OCI-LY7 (cell line): ENCODE measurements around the gene SHISAL1. TPM values are rescaled to one million over a fixed set of nuclear protein-coding genes. Genes with fewer than 3 reads are reported as not detected.
"Not testable (repeated sequence)": the region's sequence is repeated elsewhere in the genome, so short reads cannot be mapped to it uniquely, and the experiment has no call there.

Experiments used
- BruUV-seq: library from RNA; stranded (reverse); fragments of 400-500 nt; replicated peaks from 2 replicates; lab custom pipeline; 2021; lab: Mats Ljungman, UMichigan
- CTCF ChIA-PET: fragments of 300-600 bp; sonication (Branson Sonifier 250); formaldehyde crosslinking; loops from one replicate; lab custom pipeline; 2022; ENCODE audit warnings: antibody characterized with exemption; ENCODE audit not compliant: unreplicated experiment; lab: Charles Lee
- POLR2A ChIA-PET: fragments of 300-600 bp; sonication (Branson Sonifier 250); formaldehyde crosslinking; loops from one replicate; lab custom pipeline; 2022; ENCODE audit warnings: antibody characterized with exemption; lab: Charles Lee
- DNase-seq: peaks from one replicate; pipeline ENCODE4 v3.0.0-alpha.2; 2015; ENCODE audit warnings: low spot score
- H2AFZ ChIP-seq: fragments of 200-600 bp; sonication (generic), shearing (Covaris generic); 2 replicates; pipeline ENCODE4 v1.6.1; 2014; ENCODE audit warnings: mild to moderate bottlenecking, antibody characterized with exemption, low read length, moderate library complexity
- H3K27ac ChIP-seq: fragments of 200-600 bp; sonication (generic); 2 replicates; pipeline ENCODE4 v1.5.1; 2014; ENCODE audit warnings: mixed run types, low read depth, mild to moderate bottlenecking, moderate library complexity, low read length, inconsistent platforms; ENCODE audit not compliant: poor library complexity, severe bottlenecking
- H3K36me3 ChIP-seq: fragments of 200-600 bp; sonication (generic); 2 replicates; pipeline ENCODE4 v1.6.1; 2014; ENCODE audit warnings: mild to moderate bottlenecking, antibody characterized with exemption, low read length, moderate library complexity, mixed read lengths; ENCODE audit not compliant: insufficient read depth
- H3K4me1 ChIP-seq: fragments of 200-600 bp; sonication (generic); 2 replicates; pipeline ENCODE4 v1.5.1; 2014; ENCODE audit warnings: mild to moderate bottlenecking, low read length; ENCODE audit not compliant: insufficient read depth, poor library complexity, severe bottlenecking
- H3K4me2 ChIP-seq: fragments of 200-600 bp; sonication (generic); 2 replicates; pipeline ENCODE4 v1.6.1; 2014; ENCODE audit warnings: mild to moderate bottlenecking, low read length
- H3K4me3 ChIP-seq: fragments of 200-600 bp; sonication (generic); 2 replicates; pipeline ENCODE4 v1.5.1; 2014; ENCODE audit warnings: mild to moderate bottlenecking, low read depth, low read length; ENCODE audit not compliant: poor library complexity, severe bottlenecking
- H3K79me2 ChIP-seq: fragments of 200-600 bp; sonication (generic); 2 replicates; pipeline ENCODE4 v1.6.1; 2016; ENCODE audit warnings: low read depth, mild to moderate bottlenecking, low read length, moderate library complexity, mixed read lengths; ENCODE audit not compliant: insufficient read depth
- H3K9me2 ChIP-seq: fragments of 200-600 bp; sonication (generic); 2 replicates; pipeline ENCODE4 v1.6.1; 2016; ENCODE audit warnings: mild to moderate bottlenecking, low read length, mixed read lengths; ENCODE audit not compliant: insufficient read depth
- H3K9me3 ChIP-seq: fragments of 200-600 bp; sonication (generic); 2 replicates; pipeline ENCODE4 v1.6.1; 2014; ENCODE audit warnings: mild to moderate bottlenecking, mixed run types, low read length, mixed read lengths
- H4K20me1 ChIP-seq: fragments of 200-600 bp; sonication (generic); 2 replicates; pipeline ENCODE4 v1.6.1; 2014; ENCODE audit warnings: mild to moderate bottlenecking, antibody characterized with exemption, low read length, moderate library complexity, mixed read lengths; ENCODE audit not compliant: insufficient read depth
- EZH2phosphoT487 ChIP-seq: fragments of 200-600 bp; sonication (generic); IDR thresholded peaks from 2 replicates; pipeline ENCODE4 v1.6.1; 2018; ENCODE audit warnings: low read depth, borderline replicate concordance, mild to moderate bottlenecking, mixed run types, antibody characterized with exemption, low read length, moderate library complexity, mixed read lengths
- intact Hi-C: fragments of 100-400 bp; cut with micrococcal nuclease; formaldehyde crosslinking; loops from one replicate; pipeline ENCODE4 v1.10.0; 2022; ENCODE audit not compliant: unreplicated experiment
- total RNA-seq, 2 experiments: library from RNA; depleted of rRNA in 1 of 2; stranded (reverse); fragments of >200 nt in 1 of 2; shearing (Covaris generic) in 1 of 2; gene quantifications; 2 replicates each; pipeline ENCODE4 v1.2.3, GENCODE V29; 2014 to 2022
- TF ChIP-seq, protein P1 (sequence below): fragments of 200-600 bp; sonication (generic); conservative IDR thresholded peaks from 2 replicates; pipeline ENCODE4 v1.5.1; 2014; ENCODE audit warnings: mild to moderate bottlenecking, antibody characterized with exemption, low read length, moderate library complexity, mixed read lengths

The SHISAL1 gene
- total RNA-seq, 2 experiments from 2014 or later, result not detected

- Histone ChIP-seq H2AFZ (no peak overlapping the region), H3K4me3 (no peak overlapping the region), H3K27ac (no peak overlapping the region), H3K4me1 (no peaks in the 10 kb centered on the region), H3K4me2 (no peak overlapping the region), H3K36me3 (no peaks in the 10 kb centered on the region), H3K9me3 (no peaks in the 10 kb centered on the region), H3K79me2 (no peaks in the 10 kb centered on the region), H3K9me2 (no peaks in the 10 kb centered on the region), H4K20me1 (no peaks in the 10 kb centered on the region)
- no peak for DNase-seq
- TF ChIP-seq, protein P1, sequence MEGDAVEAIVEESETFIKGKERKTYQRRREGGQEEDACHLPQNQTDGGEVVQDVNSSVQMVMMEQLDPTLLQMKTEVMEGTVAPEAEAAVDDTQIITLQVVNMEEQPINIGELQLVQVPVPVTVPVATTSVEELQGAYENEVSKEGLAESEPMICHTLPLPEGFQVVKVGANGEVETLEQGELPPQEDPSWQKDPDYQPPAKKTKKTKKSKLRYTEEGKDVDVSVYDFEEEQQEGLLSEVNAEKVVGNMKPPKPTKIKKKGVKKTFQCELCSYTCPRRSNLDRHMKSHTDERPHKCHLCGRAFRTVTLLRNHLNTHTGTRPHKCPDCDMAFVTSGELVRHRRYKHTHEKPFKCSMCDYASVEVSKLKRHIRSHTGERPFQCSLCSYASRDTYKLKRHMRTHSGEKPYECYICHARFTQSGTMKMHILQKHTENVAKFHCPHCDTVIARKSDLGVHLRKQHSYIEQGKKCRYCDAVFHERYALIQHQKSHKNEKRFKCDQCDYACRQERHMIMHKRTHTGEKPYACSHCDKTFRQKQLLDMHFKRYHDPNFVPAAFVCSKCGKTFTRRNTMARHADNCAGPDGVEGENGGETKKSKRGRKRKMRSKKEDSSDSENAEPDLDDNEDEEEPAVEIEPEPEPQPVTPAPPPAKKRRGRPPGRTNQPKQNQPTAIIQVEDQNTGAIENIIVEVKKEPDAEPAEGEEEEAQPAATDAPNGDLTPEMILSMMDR, result no peak
- no peak for TF ChIP-seq EZH2phosphoT487
- intact Hi-C loops, result no loop called here
- no TSS peak for BruUV-seq
- ChIA-PET CTCF (no interaction called here), POLR2A (interaction anchor here (0.7 kb wide), 1 partner anchor 177 kb away, joined by 3 read pairs; no protein-coding TSS in a partner anchor)
These were observed 75.5 kb downstream of the SHISAL1 start for GRCh38 chr22:44237290-44237689.

GRCh38 chr22:44234372-44234771, 78.4 kb downstream of the SHISAL1 start:
- H3K9me2 ChIP-seq, CTCF ChIA-PET, H3K4me2 ChIP-seq, H3K36me3 ChIP-seq, BruUV-seq, H3K27ac ChIP-seq, H3K4me3 ChIP-seq, H2AFZ ChIP-seq, H3K79me2 ChIP-seq, POLR2A ChIA-PET, intact Hi-C loops, H3K9me3 ChIP-seq, H4K20me1 ChIP-seq, DNase-seq, H3K4me1 ChIP-seq: not testable (repeated sequence)

- peak overlapping the region; percentile 82; the same call in 1 of the 2 replicates for H2AFZ ChIP-seq
- H3K9me3 ChIP-seq, result 0 out of 2 replicates have a peak, but pooled peaks cover 3% of the 10 kb centered on the region
- H3K4me1 ChIP-seq, result no peaks in the 10 kb centered on the region
- no peak overlapping the region for H3K27ac ChIP-seq
- intact Hi-C loops, result no loop called here
- TF ChIP-seq, protein P1, result no peak
- no peak for TF ChIP-seq EZH2phosphoT487
- no peaks in the 10 kb centered on the region for H3K36me3 ChIP-seq
- ChIA-PET POLR2A (interaction anchor here (0.6 to 0.7 kb wide), 2 partner anchors 9 to 191 kb away, joined by 3 read pairs; no protein-coding TSS in a partner anchor), CTCF (no interaction called here)
- peak; percentile 7 for DNase-seq
- H3K79me2 ChIP-seq, result no peaks in the 10 kb centered on the region
- H4K20me1 ChIP-seq, result no peaks in the 10 kb centered on the region
- H3K4me2 ChIP-seq, result no peak overlapping the region
- no peak overlapping the region for H3K4me3 ChIP-seq
- no TSS peak for BruUV-seq
- H3K9me2 ChIP-seq, result no peaks in the 10 kb centered on the region
These were observed 81.5 kb downstream of the SHISAL1 start for GRCh38 chr22:44231233-44231632.
